IMR-90 (cell line): ENCODE results near the gene DEAF1. TPM values are rescaled to one million over a fixed set of nuclear protein-coding genes. Genes with fewer than 3 reads are reported as not detected.
"Not testable (repeated sequence)": the region's sequence is repeated elsewhere in the genome, so short reads cannot be mapped to it uniquely, and the experiment has no call there.

Source experiments
- ATAC-seq: fragments of 200-7000 bp; cut with Tn5 transposase; 2 replicates; pipeline ENCODE4 v1.9.1; 2020; ENCODE audit warnings: low read depth, mild to moderate bottlenecking, moderate library complexity
- BruUV-seq: library from RNA; stranded (reverse); fragments of 400-500 nt; replicated peaks from 2 replicates; lab custom pipeline; 2021; lab: Mats Ljungman, UMichigan
- CTCF ChIA-PET: fragments of 300-600 bp; formaldehyde crosslinking; extraction: SDS; loops from one replicate; lab custom pipeline; 2021; ENCODE audit warnings: antibody characterized with exemption; lab: Yijun Ruan, JAX
- POLR2A ChIA-PET: fragments of 300-600 bp; sonication (Branson Sonifier 250); formaldehyde crosslinking; loops from one replicate; lab custom pipeline; 2022; ENCODE audit warnings: antibody characterized with exemption; ENCODE audit not compliant: unreplicated experiment; lab: Charles Lee
- DNase-seq: peaks from one replicate; pipeline ENCODE4 v3.0.0; 2013
- H2AFZ ChIP-seq: replicated peaks from 2 replicates; pipeline ENCODE3; 2013; ENCODE audit warnings: low read length, mild to moderate bottlenecking; ENCODE audit not compliant: poor library complexity
- H2AK5ac ChIP-seq: 2 replicates; pipeline ENCODE4 v1.6.1; 2013; ENCODE audit warnings: low read depth, low read length, inconsistent platforms
- H2AK9ac ChIP-seq: replicated peaks from 2 replicates; pipeline ENCODE3; 2013; ENCODE audit warnings: mild to moderate bottlenecking, low read depth, low read length, moderate library complexity; ENCODE audit not compliant: poor library complexity
- H2BK120ac ChIP-seq: 2 replicates; pipeline ENCODE4 v1.6.1; 2013; ENCODE audit warnings: low read depth, low read length, inconsistent platforms
- H2BK15ac ChIP-seq: 3 replicates; pipeline ENCODE4 v1.6.1; 2013; ENCODE audit warnings: low read depth, low read length, inconsistent platforms
- H2BK20ac ChIP-seq: 2 replicates; pipeline ENCODE4 v1.6.1; 2013; ENCODE audit warnings: low read depth, mild to moderate bottlenecking, inconsistent platforms, low read length, moderate library complexity
- H2BK5ac ChIP-seq: 2 replicates; pipeline ENCODE4 v1.6.1; 2013; ENCODE audit warnings: mild to moderate bottlenecking, low read depth, low read length, inconsistent platforms; ENCODE audit not compliant: poor library complexity, severe bottlenecking
- H3K14ac ChIP-seq: replicated peaks from 2 replicates; pipeline ENCODE4 v1.6.1; 2013; ENCODE audit warnings: low read depth, low read length, inconsistent platforms
- H3K18ac ChIP-seq: 2 replicates; pipeline ENCODE4 v1.6.1; 2013; ENCODE audit warnings: low read depth, low read length, control low read depth
- H3K23ac ChIP-seq: 2 replicates; pipeline ENCODE4 v1.6.1; 2013; ENCODE audit warnings: low read depth, low read length, inconsistent platforms
- H3K27ac ChIP-seq: 2 replicates; pipeline ENCODE4 v1.5.1; 2013; ENCODE audit warnings: mild to moderate bottlenecking, control low read depth, low read length; ENCODE audit not compliant: insufficient read depth
- H3K27me3 ChIP-seq: 2 replicates; pipeline ENCODE4 v1.6.1; 2013; ENCODE audit warnings: low read length; ENCODE audit not compliant: control insufficient read depth, insufficient read depth
- H3K36me3 ChIP-seq: 2 replicates; pipeline ENCODE4 v1.6.1; 2013; ENCODE audit warnings: low read length, mixed read lengths; ENCODE audit not compliant: control insufficient read depth, insufficient read depth
- H3K4ac ChIP-seq: 2 replicates; pipeline ENCODE4 v1.6.1; 2013; ENCODE audit warnings: low read depth, low read length, inconsistent platforms
- H3K4me1 ChIP-seq: 2 replicates; pipeline ENCODE4 v1.6.1; 2013; ENCODE audit warnings: low read length, mixed read lengths; ENCODE audit not compliant: control insufficient read depth, insufficient read depth
- H3K4me2 ChIP-seq: 2 replicates; pipeline ENCODE4 v1.6.1; 2013; ENCODE audit warnings: low read depth, mild to moderate bottlenecking, control low read depth, low read length, moderate library complexity
- H3K4me3 ChIP-seq: 2 replicates; pipeline ENCODE4 v1.5.1; 2013; ENCODE audit warnings: low read depth, mild to moderate bottlenecking, control low read depth, low read length, moderate library complexity; ENCODE audit not compliant: insufficient read depth
- H3K56ac ChIP-seq: 2 replicates; pipeline ENCODE4 v1.6.1; 2013; ENCODE audit warnings: low read length, inconsistent platforms; ENCODE audit not compliant: insufficient read depth; ENCODE audit errors: extremely low read depth
- H3K79me1 ChIP-seq, 2 experiments: 2 replicates each; pipeline ENCODE4 v1.6.1; 2013; ENCODE audit warnings: low read length in 2 of 2, inconsistent platforms in 1 of 2, low read depth in 1 of 2
- H3K9ac ChIP-seq: 2 replicates; pipeline ENCODE4 v1.6.1; 2013; ENCODE audit warnings: low read depth, low read length, control low read depth
- H3K9me1 ChIP-seq: 2 replicates; pipeline ENCODE4 v1.6.1; 2013; ENCODE audit warnings: low read length, inconsistent platforms; ENCODE audit not compliant: insufficient read depth
- H3K9me3 ChIP-seq: 2 replicates; pipeline ENCODE4 v1.6.1; 2013; ENCODE audit warnings: low read length; ENCODE audit not compliant: control insufficient read depth, insufficient read depth
- H4K20me1 ChIP-seq: 2 replicates; pipeline ENCODE4 v1.6.1; 2013; ENCODE audit warnings: low read length, inconsistent platforms; ENCODE audit not compliant: insufficient read depth
- H4K5ac ChIP-seq: 2 replicates; pipeline ENCODE4 v1.6.1; 2013; ENCODE audit warnings: mild to moderate bottlenecking, low read depth, low read length, control low read depth
- H4K8ac ChIP-seq, 2 experiments: 2 replicates each; pipeline ENCODE4 v1.6.1; 2013; ENCODE audit warnings: low read depth in 2 of 2, low read length in 2 of 2, control low read depth in 1 of 2, inconsistent platforms in 1 of 2
- H4K91ac ChIP-seq: 2 replicates; pipeline ENCODE4 v1.6.1; 2013; ENCODE audit warnings: low read depth, low read length, inconsistent platforms; ENCODE audit not compliant: insufficient read depth
- WGBS, 2 experiments: methylation state at CpG; one replicate each; pipeline versions ENCODE4 v1.1.5 to v1.1.7; 2013; ENCODE audit warnings: missing lambda C conversion rate in 2 of 2; ENCODE audit not compliant: insufficient read length in 1 of 2; ENCODE audit errors: extremely low coverage in 2 of 2; 5-methylcytosine and 5-hydroxymethylcytosine counted together
- dilution Hi-C: fragments of 300-500 bp; cut with HindIII; formaldehyde crosslinking; loops from one replicate; pipeline ENCODE4 v1.14.3; 2018; ENCODE audit warnings: low sequenced_read_pairs; ENCODE audit not compliant: unreplicated experiment
- in situ Hi-C: fragments of 300-500 bp; cut with MboI; formaldehyde crosslinking; loops from 3 replicates; pipeline ENCODE4 v1.14.3; 2019; ENCODE audit warnings: low sequenced_read_pairs, inconsistent platforms, mixed read lengths
- intact Hi-C: fragments of 100-400 bp; cut with micrococcal nuclease; formaldehyde crosslinking; loops from 2 replicates; pipeline ENCODE4 v1.10.0; 2022
- polyA plus RNA-seq, 3 experiments: library from polyadenylated mRNA; depleted of rRNA; stranded (reverse); fragments of >200 nt; gene quantifications; 2 replicates each; pipeline ENCODE4 v1.2.3, GENCODE V29; 2012; ENCODE audit warnings: low replicate concordance in 1 of 3
- total RNA-seq: library from RNA; depleted of rRNA; stranded (reverse); fragments of >200 nt; gene quantifications from 2 replicates; pipeline ENCODE4 v1.2.3, GENCODE V29; 2012

Gene DEAF1
- total and polyA plus RNA-seq, 2 of the 4 experiments (the other 2 are of a cell fraction), result 22.9 to 31.6 TPM

DNA sequence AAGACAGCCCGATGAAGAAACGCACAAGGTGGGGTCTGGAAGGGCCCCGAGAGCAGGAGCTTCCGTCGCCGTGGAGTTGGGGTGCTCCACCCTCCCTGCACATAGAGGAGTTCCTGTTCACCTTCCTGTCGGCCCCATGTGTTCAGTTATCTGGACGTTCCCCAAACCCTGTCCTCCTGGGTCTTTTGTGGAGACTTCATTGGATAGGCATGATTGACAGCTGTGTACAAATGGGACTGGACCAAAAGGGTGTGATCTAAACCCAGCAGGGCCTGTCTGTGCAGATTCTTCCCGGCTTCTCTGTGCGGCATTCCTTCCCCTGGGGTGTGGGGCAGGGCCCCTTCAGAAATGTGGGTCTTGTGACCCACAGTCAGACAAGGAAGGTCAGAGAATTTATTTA lies 42.9 kb upstream of the DEAF1 start:
- 53% methylated on average over 7 of the region's 10 CpGs; no CpG with 5 or more reads in 1 of the 2 experiments for WGBS, 2 experiments
- H4K20me1 ChIP-seq, ATAC-seq, H2AFZ ChIP-seq, H3K4me3 ChIP-seq, H2BK20ac ChIP-seq, H3K4ac ChIP-seq, H2AK5ac ChIP-seq, H3K14ac ChIP-seq, H3K27ac ChIP-seq, H2AK9ac ChIP-seq, intact Hi-C loops, H3K4me1 ChIP-seq, DNase-seq, H2BK5ac ChIP-seq, BruUV-seq, H3K4me2 ChIP-seq, H2BK120ac ChIP-seq, H3K18ac ChIP-seq, H3K9me1 ChIP-seq, H3K23ac ChIP-seq, H3K79me1 ChIP-seq, H3K9me3 ChIP-seq, H4K5ac ChIP-seq, H3K56ac ChIP-seq, dilution Hi-C loops, H3K9ac ChIP-seq, H2BK15ac ChIP-seq, H4K91ac ChIP-seq, H3K36me3 ChIP-seq, H4K8ac ChIP-seq, POLR2A ChIA-PET: not testable (repeated sequence)
- in situ Hi-C loops, result loop anchor here (5.0 kb wide), 1 partner anchor 76 kb away; no protein-coding TSS in a partner anchor
- H3K27me3 ChIP-seq, result peaks cover 13% of the 10 kb centered on the region; the same call in 1 of the 2 replicates
- CTCF ChIA-PET, result interaction anchor here (1.7 kb wide), 1 partner anchor 9 kb away, joined by 4 read pairs; the partner anchor contains the start of gene TALDO1
